Ascending aorta (tissue), 2 donors: ENCODE data around the gene HOXB4. TPM values are rescaled to one million over a fixed set of nuclear protein-coding genes. Genes with fewer than 3 reads are reported as not detected.
A peak's percentile ranks its signal among the peaks of the same experiment; 100 is the strongest.

Source experiments
- DNase-seq, 2 donors: peaks; one replicate each; pipeline ENCODE4 v3.0.0-alpha.2; 2019; ENCODE audit warnings: low spot score in 2 of 2
- H3K27ac ChIP-seq, 2 donors: fragments of 200-600 bp; sonication (generic); one replicate each; pipeline ENCODE4 v1.5.1; 2016 to 2017; ENCODE audit warnings: mild to moderate bottlenecking in 1 of 2
- H3K27me3 ChIP-seq: fragments of 200-600 bp; sonication (generic); one replicate; pipeline ENCODE4 v1.5.1; 2017
- H3K36me3 ChIP-seq, 2 donors: fragments of 200-600 bp; sonication (generic); one replicate each; pipeline ENCODE4 v1.5.1; 2016
- H3K4me1 ChIP-seq, 2 donors: fragments of 200-600 bp; sonication (generic); one replicate each; pipeline ENCODE4 v1.5.1; 2016 to 2017; ENCODE audit warnings: mild to moderate bottlenecking in 1 of 2
- H3K4me3 ChIP-seq, 2 donors: fragments of 200-600 bp; sonication (generic); one replicate each; pipeline ENCODE4 v1.5.1; 2016 to 2017; ENCODE audit warnings: mild to moderate bottlenecking in 1 of 2
- H3K9me3 ChIP-seq, 2 donors: fragments of 200-600 bp; sonication (generic); one replicate each; pipeline ENCODE4 v1.5.1; 2016
- CTCF ChIP-seq, 3 experiments: fragments of 200-600 bp in 2 of 3; fragments of 450-650 bp in 1 of 3; sonication (generic) in 2 of 3; IDR thresholded peaks; one replicate each; pipeline ENCODE4 v1.5.1; 2016 to 2019; ENCODE audit warnings: antibody characterized with exemption in 3 of 3, mild to moderate bottlenecking in 1 of 3, moderate library complexity in 1 of 3
- intact Hi-C: fragments of 100-400 bp; cut with DNase I; formaldehyde crosslinking; loops from one replicate; pipeline ENCODE4 v1.15.1; 2023
- total RNA-seq: library from RNA; depleted of rRNA; stranded (reverse); fragments of >200 nt; gene quantifications from one replicate; pipeline ENCODE4 v1.1.0, GENCODE V29; 2016

Gene HOXB4
- total RNA-seq, 1 donor from 2014 or later: 20.4 TPM

GRCh38 chr17:48609033-48609432 is 30.9 kb upstream of the HOXB4 start:
- Histone ChIP-seq H3K27ac (peak overlapping the region in 1 of 2 donors; percentile 92), H3K4me1 (peaks cover 8 to 20% of the 10 kb centered on the region in 2 donors), H3K27me3 (peaks cover 7% of the 10 kb centered on the region), H3K36me3 (no peaks in the 10 kb centered on the region), H3K4me3 (no peak overlapping the region), H3K9me3 (no peaks in the 10 kb centered on the region)
- DNase-seq: no peak
- intact Hi-C loops: no loop called here
- TF ChIP-seq CTCF (IDR thresholded peaks at IDR 0.05): no peak

- no peak for DNase-seq
- no peak for TF ChIP-seq CTCF (IDR thresholded peaks at IDR 0.05)
- intact Hi-C loops: no loop called here
- no peak overlapping the region for H3K4me3 ChIP-seq
- H3K36me3 ChIP-seq: no peaks in the 10 kb centered on the region
- no peak overlapping the region for H3K27ac ChIP-seq
- peaks cover under 1% of the 10 kb centered on the region for H3K27me3 ChIP-seq
- peaks cover 8 to 20% of the 10 kb centered on the region in 2 donors for H3K4me1 ChIP-seq
- H3K9me3 ChIP-seq: no peaks in the 10 kb centered on the region
Measured at GRCh38 chr17:48608494-48608834, 30.3 kb upstream of the HOXB4 start.

- intact Hi-C loops: no loop called here
- no peaks in the 10 kb centered on the region for H3K27me3 ChIP-seq
Measured at GRCh38 chr17:48606892-48607614, 28.9 kb upstream of the HOXB4 start.

GRCh38 chr17:48605991-48606891 is 28.1 kb upstream of the HOXB4 start:
- intact Hi-C loops: no loop called here
- Histone ChIP-seq H3K4me3 (no peak overlapping the region), H3K4me1 (peaks cover 3 to 14% of the 10 kb centered on the region in 2 donors), H3K9me3 (no peaks in the 10 kb centered on the region), H3K27me3 (no peaks in the 10 kb centered on the region), H3K36me3 (no peaks in the 10 kb centered on the region), H3K27ac (no peak overlapping the region)
- TF ChIP-seq CTCF (IDR thresholded peaks at IDR 0.05): no peak
- DNase-seq: no peak

More at GRCh38 chr17:48606892-48607614, 28.9 kb upstream of the HOXB4 start:
- H3K4me1 ChIP-seq: peaks cover 6 to 21% of the 10 kb centered on the region in 2 donors
- H3K36me3 ChIP-seq: no peaks in the 10 kb centered on the region
- TF ChIP-seq CTCF (IDR thresholded peaks at IDR 0.05): no peak
- no peaks in the 10 kb centered on the region for H3K9me3 ChIP-seq
- DNase-seq: no peak
- no peak overlapping the region for H3K4me3 ChIP-seq
- no peak overlapping the region for H3K27ac ChIP-seq

- intact Hi-C loops: no loop called here
- no peaks in the 10 kb centered on the region for H3K9me3 ChIP-seq
- H3K4me3 ChIP-seq: peak overlapping the region; percentile 46 to 70
Measured at GRCh38 chr17:48605409-48605919, 27.3 kb upstream of the HOXB4 start.

More at GRCh38 chr17:48605409-48605919, 27.3 kb upstream of the HOXB4 start:
- peaks cover 3 to 14% of the 10 kb centered on the region in 2 donors for H3K4me1 ChIP-seq
- H3K36me3 ChIP-seq: no peaks in the 10 kb centered on the region
- no peak for TF ChIP-seq CTCF (IDR thresholded peaks at IDR 0.05)
- H3K27me3 ChIP-seq: no peaks in the 10 kb centered on the region
- no peak for DNase-seq
- peak overlapping the region; percentile 71 to 75 for H3K27ac ChIP-seq
